Measurements from ENCODE around the gene MSI2.
"Not testable (repeated sequence)": the region's sequence is repeated elsewhere in the genome, so short reads cannot be mapped to it uniquely, and the experiment has no call there.

Gene MSI2

GRCh38 chr17:57496382-57496781 lies 240.1 kb downstream of the MSI2 start:
- no peak for DNase-seq (ENCODE audit: low read depth in 3 of 3, low spot score in 1 of 3)

- no peak for DNase-seq (ENCODE audit: low read depth in 3 of 3, low spot score in 1 of 3)
Measured at GRCh38 chr17:57498443-57498842, 242.1 kb downstream of the MSI2 start.

- DNase-seq (ENCODE audit: low read depth in 3 of 3, low spot score in 1 of 3), result not testable (repeated sequence)
Measured at GRCh38 chr17:57499221-57499620, 242.9 kb downstream of the MSI2 start.

GRCh38 chr17:57499648-57500049 lies 243.3 kb downstream of the MSI2 start:
- DNase-seq (ENCODE audit: low read depth in 3 of 3, low spot score in 1 of 3), result no peak

GRCh38 chr17:57501016-57501415 lies 244.7 kb downstream of the MSI2 start:
- DNase-seq (ENCODE audit: low read depth in 3 of 3, low spot score in 1 of 3), result no peak

- DNase-seq (ENCODE audit: low read depth in 3 of 3, low spot score in 1 of 3), result no peak
Measured at GRCh38 chr17:57502022-57502421, 245.7 kb downstream of the MSI2 start.

GRCh38 chr17:57502811-57503241 lies 246.5 kb downstream of the MSI2 start:
- no peak for DNase-seq (ENCODE audit: low read depth in 3 of 3, low spot score in 1 of 3)

GRCh38 chr17:57504208-57504607 lies 247.9 kb downstream of the MSI2 start:
- no peak for DNase-seq (ENCODE audit: low read depth in 3 of 3, low spot score in 1 of 3)

- DNase-seq (ENCODE audit: low read depth in 3 of 3, low spot score in 1 of 3), result no peak
Measured at GRCh38 chr17:57505841-57506773, 249.8 kb downstream of the MSI2 start.

GRCh38 chr17:57506774-57507127 lies 250.4 kb downstream of the MSI2 start:
- no peak for DNase-seq (ENCODE audit: low read depth in 3 of 3, low spot score in 1 of 3)

- no peak for DNase-seq (ENCODE audit: low read depth in 3 of 3, low spot score in 1 of 3)
Measured at GRCh38 chr17:57507828-57508227, 251.5 kb downstream of the MSI2 start.

- DNase-seq (ENCODE audit: low read depth in 3 of 3, low spot score in 1 of 3), result no peak
Measured at GRCh38 chr17:57508671-57509070, 252.3 kb downstream of the MSI2 start.

GRCh38 chr17:57511475-57512123 lies 255.3 kb downstream of the MSI2 start:
- no peak for DNase-seq (ENCODE audit: low read depth in 3 of 3, low spot score in 1 of 3)

GRCh38 chr17:57512258-57512657 lies 255.9 kb downstream of the MSI2 start:
- DNase-seq (ENCODE audit: low read depth in 3 of 3, low spot score in 1 of 3), result no peak

GRCh38 chr17:57512691-57513090 lies 256.4 kb downstream of the MSI2 start:
- DNase-seq (ENCODE audit: low read depth in 3 of 3, low spot score in 1 of 3), result no peak

- DNase-seq (ENCODE audit: low read depth in 3 of 3, low spot score in 1 of 3), result no peak
Measured at GRCh38 chr17:57513569-57513968, 257.2 kb downstream of the MSI2 start.

GRCh38 chr17:57514614-57515013 lies 258.3 kb downstream of the MSI2 start:
- no peak for DNase-seq (ENCODE audit: low read depth in 3 of 3, low spot score in 1 of 3)

- no peak for DNase-seq (ENCODE audit: low read depth in 3 of 3, low spot score in 1 of 3)
Measured at GRCh38 chr17:57515662-57516211, 259.4 kb downstream of the MSI2 start.

- no peak for DNase-seq (ENCODE audit: low read depth in 3 of 3, low spot score in 1 of 3)
Measured at GRCh38 chr17:57516290-57517230, 260.2 kb downstream of the MSI2 start.

- DNase-seq (ENCODE audit: low read depth in 3 of 3, low spot score in 1 of 3), result no peak
Measured at GRCh38 chr17:57517273-57517631, 260.9 kb downstream of the MSI2 start.

Data from stimulated activated CD4-positive, alpha-beta T cell treated with anti-CD3 and anti-CD28 coated beads, TNF-alpha, amount 100 ng/mL, for 1 hour (primary cell).